ENCODE results near the gene THSD4.

- TF ChIP-seq POLR2A (IDR thresholded peaks at IDR 0.05) (no peak), CTCF (IDR thresholded peaks at IDR 0.05) (no peak)
Measured at GRCh38 chr15:71662306-71662705, 547.0 kb downstream of the THSD4 start.

Measured in suprapubic skin (tissue), 3 donors.